HEK293T (cell line): Measurements from ENCODE around the gene ZNF724.

ENCODE experiments used
- ARNT ChIP-seq: fragments of 450-650 bp; IDR thresholded peaks from 2 replicates; pipeline ENCODE4 v1.6.1; 2017; ENCODE audit warnings: mild to moderate bottlenecking
- FOXK2 ChIP-seq: fragments of 450-650 bp; IDR thresholded peaks from 2 replicates; pipeline ENCODE4 v1.6.1; 2016; ENCODE audit warnings: mild to moderate bottlenecking
- HDGF ChIP-seq: fragments of 450-650 bp; IDR thresholded peaks from 2 replicates; pipeline ENCODE4 v1.6.1; 2017; ENCODE audit warnings: antibody characterized with exemption, borderline replicate concordance
- TARDBP ChIP-seq: fragments of 450-650 bp; IDR thresholded peaks from 2 replicates; pipeline ENCODE4 v1.6.1; 2016

DNA sequence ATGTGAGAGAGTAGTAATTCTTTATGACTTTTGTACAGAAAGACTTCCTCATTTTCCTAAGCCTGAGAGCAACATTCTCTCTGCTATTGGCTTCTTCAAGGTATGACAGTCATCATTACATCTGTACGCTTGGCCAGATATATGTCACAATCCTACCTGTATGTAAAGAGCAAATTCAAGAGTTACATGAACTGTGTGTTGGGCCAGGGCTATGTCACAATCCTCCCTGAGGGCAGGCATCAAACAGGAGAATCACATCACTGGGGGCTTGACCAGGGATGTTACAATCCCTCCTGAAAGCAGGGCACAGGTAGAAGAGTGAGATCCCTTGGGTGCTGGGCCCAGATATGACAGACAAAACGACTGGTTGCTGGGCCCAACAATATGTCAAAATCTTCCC is 9.8 kb upstream of the ZNF724 start:
- TF ChIP-seq HDGF (no peak), ARNT (no peak), FOXK2 (no peak), TARDBP (no peak)
